H1 (cell line): ENCODE measurements around the gene SENP7. TPM values are rescaled to one million over a fixed set of nuclear protein-coding genes. Genes with fewer than 3 reads are reported as not detected.

Experiments
- CTCF ChIA-PET: fragments of 300-600 bp; sonication (Branson Sonifier 250); formaldehyde crosslinking; loops from one replicate; lab custom pipeline; 2021; ENCODE audit not compliant: partially characterized antibody; lab: Charles Lee
- POLR2A ChIA-PET: fragments of 300-600 bp; sonication (Branson Sonifier 250); formaldehyde crosslinking; loops from one replicate; lab custom pipeline; 2021; ENCODE audit warnings: inconsistent platforms; ENCODE audit not compliant: partially characterized antibody; lab: Charles Lee
- DNase-seq, 2 experiments: peaks; one replicate each; pipeline versions ENCODE4 v3.0.0 to v3.0.0-alpha.2; 2010 to 2022; ENCODE audit warnings: low spot score in 2 of 2, low read depth in 1 of 2, mixed read lengths in 1 of 2
- FAIRE-seq: peaks from 2 replicates; lab custom pipeline; 2011; peaks lifted over from hg19 to GRCh38; lab: Jason Lieb, UNC
- H2AFZ ChIP-seq: 2 replicates; pipeline ENCODE4 v1.8.1; 2012; ENCODE audit warnings: low read length, inconsistent platforms
- H2AK5ac ChIP-seq: 2 replicates; pipeline ENCODE4 v1.6.1; 2013; ENCODE audit warnings: low read depth, low read length
- H2BK120ac ChIP-seq: replicated peaks from 2 replicates; pipeline ENCODE3; 2013; ENCODE audit warnings: low read depth, low read length, inconsistent platforms
- H2BK12ac ChIP-seq: 2 replicates; pipeline ENCODE4 v1.6.1; 2013; ENCODE audit warnings: low read depth, low read length
- H2BK15ac ChIP-seq: 2 replicates; pipeline ENCODE4 v1.6.1; 2013; ENCODE audit warnings: low read length
- H2BK20ac ChIP-seq: 2 replicates; pipeline ENCODE4 v1.6.1; 2013; ENCODE audit warnings: low read length
- H2BK5ac ChIP-seq: 2 replicates; pipeline ENCODE4 v1.6.1; 2013; ENCODE audit warnings: low read depth, low read length
- H3K14ac ChIP-seq: 2 replicates; pipeline ENCODE4 v1.6.1; 2013; ENCODE audit warnings: inconsistent platforms; ENCODE audit not compliant: insufficient read length
- H3K18ac ChIP-seq: 2 replicates; pipeline ENCODE4 v1.6.1; 2013; ENCODE audit warnings: low read length; ENCODE audit errors: extremely low read depth
- H3K23ac ChIP-seq: 2 replicates; pipeline ENCODE4 v1.6.1; 2013; ENCODE audit warnings: inconsistent platforms; ENCODE audit not compliant: insufficient read length
- H3K23me2 ChIP-seq: 2 replicates; pipeline ENCODE4 v1.6.1; 2013; ENCODE audit warnings: low read depth, low read length
- H3K27ac ChIP-seq: 2 replicates; pipeline ENCODE4 v1.6.1; 2011; ENCODE audit warnings: low read depth, low read length, inconsistent platforms
- H3K27me3 ChIP-seq, 4 experiments: replicated peaks in 1 of 4; 1 replicate in 1 of 4; 2 replicates in 3 of 4; pipeline versions ENCODE4 v1.6.1 to v1.8.1; 2011 to 2013; ENCODE audit warnings: low read length in 3 of 4, mild to moderate bottlenecking in 3 of 4, inconsistent platforms in 2 of 4, mixed read lengths in 2 of 4, moderate library complexity in 1 of 4; ENCODE audit not compliant: control insufficient read depth in 3 of 4, insufficient read depth in 3 of 4; ENCODE audit errors: extremely low read depth in 1 of 4
- H3K36me3 ChIP-seq, 4 experiments: 2 replicates each; pipeline versions ENCODE4 v1.6.1 to v1.8.1; 2011 to 2013; ENCODE audit warnings: mild to moderate bottlenecking in 4 of 4, low read length in 3 of 4, moderate library complexity in 2 of 4, control low read depth in 1 of 4, inconsistent platforms in 1 of 4; ENCODE audit not compliant: insufficient read depth in 4 of 4, control insufficient read depth in 2 of 4
- H3K4ac ChIP-seq: replicated peaks from 2 replicates; pipeline ENCODE3; 2013; ENCODE audit warnings: low read length, low read depth, mixed read lengths, inconsistent platforms; ENCODE audit not compliant: insufficient read length
- H3K4me1 ChIP-seq, 4 experiments: replicated peaks in 1 of 4; 1 replicate in 1 of 4; 2 replicates in 3 of 4; pipeline versions ENCODE4 v1.6.1 to v1.8.1; 2011 to 2013; ENCODE audit warnings: low read length in 3 of 4, inconsistent platforms in 2 of 4, mixed read lengths in 1 of 4; ENCODE audit not compliant: insufficient read depth in 4 of 4, control insufficient read depth in 3 of 4
- H3K4me2 ChIP-seq, 2 experiments: 2 replicates each; pipeline versions ENCODE4 v1.6.1 to v1.8.1; 2011 to 2013; ENCODE audit warnings: low read depth in 2 of 2, low read length in 2 of 2, control low read depth in 1 of 2, inconsistent platforms in 1 of 2, mild to moderate bottlenecking in 1 of 2; ENCODE audit not compliant: insufficient read depth in 1 of 2
- H3K4me3 ChIP-seq, 4 experiments: fragments of 200-600, 300-600 bp in 1 of 4; sonication (generic), shearing (Covaris generic), sonication (Bioruptor Twin) in 1 of 4; 2 replicates each; pipeline versions ENCODE4 v1.5.1 to v1.8.1; 2011 to 2016; ENCODE audit warnings: low read length in 4 of 4, low read depth in 3 of 4, control low read depth in 2 of 4, inconsistent platforms in 2 of 4, mild to moderate bottlenecking in 2 of 4, mixed read lengths in 1 of 4, moderate library complexity in 1 of 4; ENCODE audit not compliant: insufficient read depth in 2 of 4; ENCODE audit errors: extremely low read depth in 1 of 4
- H3K56ac ChIP-seq: replicated peaks from 2 replicates; pipeline ENCODE3; 2013; ENCODE audit warnings: low read depth, mild to moderate bottlenecking, mixed read lengths, low read length, inconsistent platforms; ENCODE audit not compliant: insufficient read length
- H3K79me1 ChIP-seq: 2 replicates; pipeline ENCODE4 v1.6.1; 2013; ENCODE audit warnings: low read depth, low read length, control low read depth
- H3K79me2 ChIP-seq, 2 experiments: 2 replicates each; pipeline versions ENCODE4 v1.6.1 to v1.8.1; 2012 to 2013; ENCODE audit warnings: low read length in 2 of 2, mild to moderate bottlenecking in 2 of 2, inconsistent platforms in 1 of 2; ENCODE audit not compliant: insufficient read depth in 2 of 2, control insufficient read depth in 1 of 2
- H3K9ac ChIP-seq, 4 experiments: replicated peaks in 1 of 4; 1 replicate in 1 of 4; 2 replicates in 3 of 4; pipeline versions ENCODE4 v1.6.1 to v1.8.1; 2011 to 2013; ENCODE audit warnings: low read depth in 3 of 4, low read length in 3 of 4, control low read depth in 2 of 4, mild to moderate bottlenecking in 2 of 4, moderate library complexity in 2 of 4, inconsistent platforms in 1 of 4; ENCODE audit errors: extremely low read depth in 1 of 4
- H3K9me3 ChIP-seq, 2 experiments: 2 replicates each; pipeline versions ENCODE4 v1.6.1 to v1.8.1; 2012 to 2013; ENCODE audit warnings: mild to moderate bottlenecking in 2 of 2, moderate library complexity in 2 of 2, control low read depth in 1 of 2, inconsistent platforms in 1 of 2, low read depth in 1 of 2, low read length in 1 of 2, mixed read lengths in 1 of 2; ENCODE audit not compliant: insufficient read depth in 2 of 2
- H4K20me1 ChIP-seq, 2 experiments: replicated peaks in 1 of 2; 2 replicates each; pipeline versions ENCODE3 to v1.8.1; 2011 to 2013; ENCODE audit warnings: inconsistent platforms in 2 of 2, low read length in 2 of 2, mild to moderate bottlenecking in 1 of 2; ENCODE audit not compliant: insufficient read depth in 2 of 2, control insufficient read depth in 1 of 2
- H4K5ac ChIP-seq: 2 replicates; pipeline ENCODE4 v1.6.1; 2013; ENCODE audit warnings: low read length, low read depth, mixed read lengths, inconsistent platforms; ENCODE audit not compliant: insufficient read length
- H4K8ac ChIP-seq: 2 replicates; pipeline ENCODE4 v1.8.0; 2013; ENCODE audit warnings: mild to moderate bottlenecking, moderate library complexity, low read length, inconsistent platforms; ENCODE audit not compliant: insufficient read depth; ENCODE audit errors: extremely low read depth
- H4K91ac ChIP-seq: replicated peaks from 2 replicates; pipeline ENCODE3; 2013; ENCODE audit warnings: low read length, mixed read lengths, inconsistent platforms; ENCODE audit not compliant: insufficient read length
- MAX ChIP-seq: IDR thresholded peaks from 2 replicates; pipeline ENCODE4 v1.6.1; 2012; ENCODE audit warnings: inconsistent platforms
- polyA plus RNA-seq, 7 experiments: library from polyadenylated mRNA; depleted of rRNA in 3 of 7; stranded (reverse) in 5 of 7; unstranded in 2 of 7; fragments of >200 nt in 5 of 7; fragments of 200-250 nt in 2 of 7; gene quantifications; 1 replicate in 5 of 7; 2 replicates in 1 of 7; 4 replicates in 1 of 7; pipeline versions ENCODE4 v1.2.1 to v1.2.3, GENCODE V29; 2011 to 2013; ENCODE audit warnings: missing spikeins in 2 of 7, mixed read lengths in 2 of 7
- small RNA-seq: library from polyadenylated mRNA; stranded (forward); fragments of <200 nt; extraction: miRNeasy Mini kit (QIAGEN cat#:217004); gene quantifications from one replicate; pipeline ENCODE3, GENCODE V24; 2013; ENCODE audit not compliant: insufficient read depth
- total RNA-seq: library from RNA; stranded (reverse); fragmentation: NEBNext Ultra II Directional; extraction: Animal tissue kit (Norgen Biotek cat#: 25700); gene quantifications from 2 replicates; pipeline ENCODE4 v1.2.1, GENCODE V29; 2021

The SENP7 gene
- total and polyA plus RNA-seq, 2 of the 8 experiments (the other 6 are each of a cell fraction or from before 2014, with no cell fraction given), result 2.8 to 7.8 TPM

GRCh38 chr3:101278727-101279126 is 234.3 kb downstream of the SENP7 start:
- Histone ChIP-seq H4K5ac (no peak overlapping the region), H3K4ac (no peak overlapping the region), H3K9me3 (no peaks in the 10 kb centered on the region), H3K9ac (no peak overlapping the region), H4K8ac (no peak overlapping the region), H3K27ac (no peak overlapping the region), H2BK20ac (no peak overlapping the region), H3K79me2 (no peaks in the 10 kb centered on the region), H2BK120ac (no peak overlapping the region), H2BK5ac (no peak overlapping the region), H3K4me1 (peaks cover 0 to 3% (median 0%) of the 10 kb centered on the region in 4 experiments; a peak in 1 of 7 replicates), H4K91ac (no peak overlapping the region), H2BK12ac (no peak overlapping the region), H4K20me1 (no peaks in the 10 kb centered on the region), H2AFZ (no peak overlapping the region), H3K4me2 (no peak overlapping the region), H3K14ac (no peak overlapping the region), H3K23ac (no peak overlapping the region), H3K79me1 (no peaks in the 10 kb centered on the region), H3K56ac (no peak overlapping the region), H3K4me3 (no peak overlapping the region), H3K36me3 (no peaks in the 10 kb centered on the region), H3K27me3 (peaks cover 0 to 20% (median 8%) of the 10 kb centered on the region in 4 experiments; a peak in 6 of 7 replicates), H3K18ac (no peak overlapping the region), H2AK5ac (no peak overlapping the region), H2BK15ac (no peak overlapping the region), H3K23me2 (no peaks in the 10 kb centered on the region)
- no peak for FAIRE-seq
- TF ChIP-seq MAX, result no peak
- POLR2A ChIA-PET, result no interaction called here
- no peak for DNase-seq
- CTCF ChIA-PET, result interaction anchor here (1.0 kb wide), 1 partner anchor 22 kb away, joined by 3 read pairs; no protein-coding TSS in a partner anchor

Small RNA genes within 50 kb of the gene (small RNA-seq; reads per million reads assigned to genes)
- not detected for gene RF00019

Other genes starting within 250 kb of the SENP7 start
- gene IMPG2, start 192.6 kb downstream of the SENP7 start, total RNA-seq, result 0.06 and 0.08 TPM in 2 replicates
- 0.02 and 0.03 TPM in 2 replicates for gene IMPG2, start 192.6 kb downstream of the SENP7 start, polyA plus RNA-seq (2011; rRNA removed)
- gene TRMT10C, start 48.7 kb upstream of the SENP7 start, total RNA-seq, result 49.4 and 55.9 TPM in 2 replicates
- gene TRMT10C, start 48.7 kb upstream of the SENP7 start, polyA plus RNA-seq (2011; rRNA removed), result 22.3 and 27.4 TPM in 2 replicates
- gene PCNP, start 61.0 kb upstream of the SENP7 start, total RNA-seq, result 188 and 192 TPM in 2 replicates
- 16.4 and 29.1 TPM in 2 replicates for gene PCNP, start 61.0 kb upstream of the SENP7 start, polyA plus RNA-seq (2011; rRNA removed)
- gene ZBTB11, start 163.9 kb upstream of the SENP7 start, total RNA-seq, result 14.0 and 14.3 TPM in 2 replicates
- gene ZBTB11, start 163.9 kb upstream of the SENP7 start, polyA plus RNA-seq (2011; rRNA removed), result 2.7 and 3.0 TPM in 2 replicates
- gene RPL24, start 173.5 kb upstream of the SENP7 start, total RNA-seq, result 1,933 and 1,965 TPM in 2 replicates
- gene RPL24, start 173.5 kb upstream of the SENP7 start, polyA plus RNA-seq (2011; rRNA removed), result 569 and 939 TPM in 2 replicates
- gene CEP97, start 211.4 kb upstream of the SENP7 start, total RNA-seq, result 13.2 and 15.1 TPM in 2 replicates
- gene CEP97, start 211.4 kb upstream of the SENP7 start, polyA plus RNA-seq (2011; rRNA removed), result 1.6 and 1.9 TPM in 2 replicates